Neuronal stem cell (in vitro differentiated cells): ENCODE data around the gene KRTAP10-6.
A peak's percentile ranks its signal among the peaks of the same experiment; 100 is the strongest.

Experiments used
- DNase-seq: peaks from one replicate; pipeline ENCODE4 v3.0.0-alpha.2; 2013; ENCODE audit warnings: low spot score
- H2AFZ ChIP-seq: one replicate; pipeline ENCODE4 v1.6.1; 2013; ENCODE audit warnings: mild to moderate bottlenecking, low read length, inconsistent platforms
- H2AK5ac ChIP-seq: 2 replicates; pipeline ENCODE4 v1.6.1; 2013; ENCODE audit warnings: low read depth, mild to moderate bottlenecking, inconsistent platforms, low read length, moderate library complexity, mixed read lengths
- H2BK120ac ChIP-seq: 2 replicates; pipeline ENCODE4 v1.6.1; 2013; ENCODE audit warnings: low read depth, mild to moderate bottlenecking, inconsistent platforms, low read length, moderate library complexity, mixed read lengths
- H2BK12ac ChIP-seq: one replicate; pipeline ENCODE4 v1.6.1; 2013; ENCODE audit warnings: low read length, inconsistent platforms
- H2BK15ac ChIP-seq: 2 replicates; pipeline ENCODE4 v1.6.1; 2013; ENCODE audit warnings: mild to moderate bottlenecking, low read length, inconsistent platforms, mixed read lengths
- H2BK5ac ChIP-seq: one replicate; pipeline ENCODE4 v1.6.1; 2013; ENCODE audit warnings: inconsistent platforms, mild to moderate bottlenecking, low read length, moderate library complexity
- H3K14ac ChIP-seq: one replicate; pipeline ENCODE4 v1.6.1; 2013; ENCODE audit warnings: low read length, inconsistent platforms
- H3K18ac ChIP-seq: 2 replicates; pipeline ENCODE4 v1.6.1; 2013; ENCODE audit warnings: low read length, inconsistent platforms
- H3K23ac ChIP-seq: 2 replicates; pipeline ENCODE4 v1.6.1; 2013; ENCODE audit warnings: low read depth, mild to moderate bottlenecking, mixed read lengths, low read length, inconsistent platforms; ENCODE audit not compliant: poor library complexity
- H3K27ac ChIP-seq: replicated peaks from 3 replicates; pipeline ENCODE4 v1.5.1; 2013; ENCODE audit warnings: low read length, inconsistent platforms
- H3K27me3 ChIP-seq, 3 experiments: 2 replicates each; pipeline ENCODE4 v1.6.1; 2013; ENCODE audit warnings: low read length in 3 of 3, mild to moderate bottlenecking in 2 of 3, inconsistent platforms in 1 of 3, low read depth in 1 of 3, mixed read lengths in 1 of 3, moderate library complexity in 1 of 3; ENCODE audit not compliant: control insufficient read depth in 3 of 3, insufficient read depth in 3 of 3
- H3K36me3 ChIP-seq, 2 donors: replicated peaks in 1 of 2; 2 replicates each; pipeline ENCODE4 v1.6.1; 2013; ENCODE audit warnings: low read length in 2 of 2; ENCODE audit not compliant: control insufficient read depth in 2 of 2, insufficient read depth in 2 of 2
- H3K4ac ChIP-seq: 2 replicates; pipeline ENCODE4 v1.6.1; 2013; ENCODE audit warnings: inconsistent platforms, mild to moderate bottlenecking, low read length, moderate library complexity
- H3K4me1 ChIP-seq, 2 donors: 1 replicate in 1 of 2; 2 replicates in 1 of 2; pipeline ENCODE4 v1.6.1; 2013; ENCODE audit warnings: low read length in 2 of 2, low read depth in 1 of 2; ENCODE audit not compliant: control insufficient read depth in 2 of 2, insufficient read depth in 1 of 2
- H3K4me2 ChIP-seq: one replicate; pipeline ENCODE4 v1.6.1; 2013; ENCODE audit warnings: mild to moderate bottlenecking, low read length, inconsistent platforms; ENCODE audit not compliant: insufficient read depth, poor library complexity, severe bottlenecking
- H3K4me3 ChIP-seq, 2 donors: 2 replicates each; pipeline ENCODE4 v1.5.1; 2013; ENCODE audit warnings: low read length in 2 of 2, mild to moderate bottlenecking in 2 of 2, inconsistent platforms in 1 of 2, moderate library complexity in 1 of 2
- H3K79me1 ChIP-seq: one replicate; pipeline ENCODE4 v1.6.1; 2013; ENCODE audit warnings: low read depth, mild to moderate bottlenecking, inconsistent platforms, low read length, moderate library complexity
- H3K9ac ChIP-seq: one replicate; pipeline ENCODE4 v1.6.1; 2013; ENCODE audit warnings: mild to moderate bottlenecking, low read depth, low read length, inconsistent platforms; ENCODE audit not compliant: poor library complexity
- H3K9me3 ChIP-seq, 2 donors: replicated peaks in 1 of 2; 2 replicates each; pipeline versions ENCODE3 to v1.6.1; 2013; ENCODE audit warnings: low read length in 2 of 2, mild to moderate bottlenecking in 2 of 2, inconsistent platforms in 1 of 2, low read depth in 1 of 2, mixed read lengths in 1 of 2, moderate library complexity in 1 of 2; ENCODE audit not compliant: control insufficient read depth in 2 of 2, insufficient read depth in 1 of 2
- H4K8ac ChIP-seq: one replicate; pipeline ENCODE4 v1.6.1; 2013; ENCODE audit warnings: low read depth, mild to moderate bottlenecking, inconsistent platforms, low read length, moderate library complexity
- H4K91ac ChIP-seq: one replicate; pipeline ENCODE4 v1.6.1; 2013; ENCODE audit warnings: low read length, low read depth, mild to moderate bottlenecking, inconsistent platforms; ENCODE audit not compliant: poor library complexity
- WGBS, 2 donors: extraction: QIAGEN DNeasy Blood & Tissue Kit; methylation state at CpG; one replicate each; pipeline ENCODE4 v1.1.7; 2013; ENCODE audit warnings: missing lambda C conversion rate in 2 of 2, mixed read lengths in 1 of 2; ENCODE audit not compliant: insufficient read length in 2 of 2, insufficient replicate concordance in 1 of 2; ENCODE audit errors: extremely low coverage in 2 of 2; 5-methylcytosine and 5-hydroxymethylcytosine counted together

The KRTAP10-6 gene

GRCh38 chr21:44568667-44569556 lies 23.4 kb downstream of the KRTAP10-6 start:
- H2BK120ac ChIP-seq: peak overlapping the region; percentile 30
- no CpG with 5 or more reads among the region's 27 CpGs for WGBS, 2 donors

DNA sequence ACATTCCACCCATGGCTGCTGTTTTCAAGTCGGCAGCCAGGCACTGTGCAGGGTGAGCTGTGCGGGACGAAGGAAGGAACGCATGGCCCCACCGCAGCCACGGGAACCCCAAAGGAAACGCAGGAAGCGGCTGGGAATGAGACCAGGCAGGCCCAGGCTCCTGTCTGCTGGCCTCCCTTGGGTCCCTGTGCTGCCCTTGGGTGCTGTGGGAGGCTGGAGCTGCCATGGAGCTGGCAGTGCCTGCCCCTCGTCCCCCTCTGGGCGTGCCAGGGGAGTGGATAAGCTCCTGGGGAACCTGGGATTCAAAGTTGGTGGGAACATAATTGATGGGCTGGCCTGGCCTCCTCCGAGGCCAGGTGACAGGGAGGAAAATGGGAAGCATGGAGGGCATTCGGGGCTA lies 24.0 kb downstream of the KRTAP10-6 start:
- no peak overlapping the region for H2AFZ ChIP-seq
- H2BK12ac ChIP-seq: no peak overlapping the region
- H4K91ac ChIP-seq: no peak overlapping the region
- H3K36me3 ChIP-seq: no peaks in the 10 kb centered on the region
- H3K23ac ChIP-seq: peak overlapping the region; percentile 80
- H3K18ac ChIP-seq: peak overlapping the region; percentile 90
- peak overlapping the region; percentile 89 for H3K4ac ChIP-seq
- H3K27me3 ChIP-seq: no peaks in the 10 kb centered on the region
- peak overlapping the region; percentile 63 for H3K14ac ChIP-seq
- no peak overlapping the region for H3K4me3 ChIP-seq
- H2BK15ac ChIP-seq: peak overlapping the region; percentile 89
- no peaks in the 10 kb centered on the region for H3K4me1 ChIP-seq
- WGBS, 2 donors: no CpG with 5 or more reads among the region's 12 CpGs
- peaks cover 4 to 10% of the 10 kb centered on the region in 2 donors for H3K9me3 ChIP-seq
- H2BK120ac ChIP-seq: no peak overlapping the region
- DNase-seq: no peak
- H2BK5ac ChIP-seq: peak overlapping the region; percentile 75
- H3K9ac ChIP-seq: no peak overlapping the region
- no peaks in the 10 kb centered on the region for H3K79me1 ChIP-seq
- no peak overlapping the region for H3K27ac ChIP-seq
- peak overlapping the region; percentile 96 for H2AK5ac ChIP-seq
- H4K8ac ChIP-seq: no peak overlapping the region
- no peak overlapping the region for H3K4me2 ChIP-seq

More at GRCh38 chr21:44568667-44569556, 23.4 kb downstream of the KRTAP10-6 start:
- Histone ChIP-seq H3K23ac (peak overlapping the region; percentile 80), H3K27me3 (no peaks in the 10 kb centered on the region), H2BK15ac (no peak overlapping the region), H3K79me1 (no peaks in the 10 kb centered on the region), H4K91ac (no peak overlapping the region), H2AK5ac (peak overlapping the region; percentile 96), H3K4me1 (no peaks in the 10 kb centered on the region), H3K14ac (no peak overlapping the region), H3K4me2 (no peak overlapping the region), H4K8ac (no peak overlapping the region), H3K9me3 (peaks cover 4 to 10% of the 10 kb centered on the region in 2 donors), H3K9ac (no peak overlapping the region), H2AFZ (no peak overlapping the region), H3K36me3 (no peaks in the 10 kb centered on the region), H3K4me3 (peak overlapping the region in 1 of 2 donors; percentile 11), H2BK5ac (peak overlapping the region; percentile 75), H3K18ac (peak overlapping the region; percentile 90), H3K4ac (peak overlapping the region; percentile 20), H3K27ac (no peak overlapping the region), H2BK12ac (no peak overlapping the region)
- DNase-seq: no peak

DNA sequence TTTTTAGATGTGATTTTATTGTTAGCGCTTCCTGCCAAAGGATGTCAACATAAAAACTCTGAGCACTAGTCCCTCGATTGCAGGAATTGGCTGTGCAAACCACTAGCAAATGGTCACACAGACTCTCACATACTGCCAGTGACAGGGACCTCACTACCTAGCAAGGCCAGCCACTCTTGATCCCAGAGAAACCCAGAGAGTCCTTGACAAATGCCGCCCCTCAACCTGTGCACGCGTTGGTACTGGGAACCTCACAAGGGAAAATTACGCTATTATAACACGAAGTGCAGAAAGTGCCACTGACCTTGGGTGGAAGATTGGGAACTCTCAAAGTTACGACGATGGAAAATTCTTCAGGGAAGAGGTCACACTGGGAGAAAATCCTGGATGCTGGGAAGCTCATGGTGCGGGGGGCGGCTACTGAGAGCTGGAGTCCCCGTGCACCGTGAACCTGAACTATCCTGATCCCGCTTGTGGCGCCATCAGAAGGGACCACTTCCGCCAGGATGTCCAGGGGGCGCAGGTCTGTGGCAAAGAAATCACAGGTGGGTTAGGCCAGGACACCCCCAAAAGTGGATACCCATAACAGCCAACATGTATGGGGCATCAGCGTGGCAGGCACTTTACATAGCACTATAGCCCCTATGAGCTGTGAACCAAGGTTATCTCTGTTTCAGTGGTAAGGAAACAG lies 24.7 kb downstream of the KRTAP10-6 start:
- no peak overlapping the region for H4K8ac ChIP-seq
- no peak for DNase-seq
- peak overlapping the region; percentile 80 for H3K23ac ChIP-seq
- H3K27me3 ChIP-seq: no peaks in the 10 kb centered on the region
- H3K4me1 ChIP-seq: no peaks in the 10 kb centered on the region
- peak overlapping the region; percentile 89 for H2BK15ac ChIP-seq
- H3K9ac ChIP-seq: no peak overlapping the region
- no peak overlapping the region for H4K91ac ChIP-seq
- H2BK120ac ChIP-seq: no peak overlapping the region
- peak overlapping the region; percentile 96 for H2AK5ac ChIP-seq
- peak overlapping the region; percentile 90 for H3K18ac ChIP-seq
- H3K4me3 ChIP-seq: no peak overlapping the region
- H3K79me1 ChIP-seq: no peaks in the 10 kb centered on the region
- no peak overlapping the region for H2AFZ ChIP-seq
- H2BK5ac ChIP-seq: peak overlapping the region; percentile 75
- H3K36me3 ChIP-seq: no peaks in the 10 kb centered on the region
- peaks cover 4 to 10% of the 10 kb centered on the region in 2 donors for H3K9me3 ChIP-seq
- peak overlapping the region; percentile 63 for H3K14ac ChIP-seq
- H3K27ac ChIP-seq: no peak overlapping the region
- WGBS, 2 donors: no CpG with 5 or more reads among the region's 18 CpGs
- no peak overlapping the region for H3K4me2 ChIP-seq
- H2BK12ac ChIP-seq: no peak overlapping the region
- no peak overlapping the region for H3K4ac ChIP-seq

- H2AK5ac ChIP-seq: no peak overlapping the region
These were observed 25.9 kb downstream of the KRTAP10-6 start for GRCh38 chr21:44566403-44566802.

More at GRCh38 chr21:44566403-44566802, 25.9 kb downstream of the KRTAP10-6 start:
- no peak overlapping the region for H3K4ac ChIP-seq
- no peak for DNase-seq
- H3K23ac ChIP-seq: no peak overlapping the region
- no peaks in the 10 kb centered on the region for H3K36me3 ChIP-seq
- H2BK5ac ChIP-seq: no peak overlapping the region
- H3K27ac ChIP-seq: no peak overlapping the region
- H3K4me1 ChIP-seq: no peaks in the 10 kb centered on the region
- no peak overlapping the region for H2BK120ac ChIP-seq
- no peak overlapping the region for H3K4me2 ChIP-seq
- H4K91ac ChIP-seq: no peak overlapping the region
- no peak overlapping the region for H2BK15ac ChIP-seq
- no peak overlapping the region for H3K4me3 ChIP-seq
- H4K8ac ChIP-seq: no peak overlapping the region
- H3K79me1 ChIP-seq: no peaks in the 10 kb centered on the region
- H3K9ac ChIP-seq: no peak overlapping the region
- no peak overlapping the region for H2AFZ ChIP-seq
- no peak overlapping the region for H2BK12ac ChIP-seq
- peaks cover 3 to 4% of the 10 kb centered on the region in 2 donors for H3K9me3 ChIP-seq
- H3K18ac ChIP-seq: no peak overlapping the region
- no CpG with 5 or more reads among the region's 1 CpG for WGBS, 2 donors
- H3K27me3 ChIP-seq: no peaks in the 10 kb centered on the region
- no peak overlapping the region for H3K14ac ChIP-seq
